GM13976 (cell line): ENCODE data around the gene APBA3.

Source experiments
- DNase-seq: peaks from one replicate; pipeline ENCODE4 v3.0.0; 2012; ENCODE audit warnings: low spot score
- CTCF ChIP-seq: IDR thresholded peaks from 2 replicates; pipeline ENCODE4 v1.5.1; 2012; ENCODE audit warnings: borderline replicate concordance, mild to moderate bottlenecking; ENCODE audit not compliant: insufficient read depth; ENCODE audit errors: extremely low read depth, missing control alignments, control extremely low read depth
- in situ Hi-C: fragments of 300-500 bp; cut with MboI; formaldehyde crosslinking; loops from one replicate; pipeline ENCODE4 v1.12.0; 2022; ENCODE audit warnings: low sequenced_read_pairs, mixed read lengths, inconsistent platforms; ENCODE audit not compliant: unreplicated experiment

APBA3 gene

GRCh38 chr19:3800996-3801395 is 39.5 kb upstream of the APBA3 start:
- DNase-seq, result no peak
- TF ChIP-seq CTCF, result no peak

GRCh38 chr19:3798137-3798536 is 36.6 kb upstream of the APBA3 start:
- TF ChIP-seq CTCF, result no peak
- in situ Hi-C loops, result no loop called here
- DNase-seq, result no peak

More at GRCh38 chr19:3800996-3801395, 39.5 kb upstream of the APBA3 start:
- in situ Hi-C loops, result no loop called here

- no peak for DNase-seq
- no peak for TF ChIP-seq CTCF
- in situ Hi-C loops, result no loop called here
Observed at GRCh38 chr19:3796358-3796757, 34.9 kb upstream of the APBA3 start.

- in situ Hi-C loops, result no loop called here
Observed at GRCh38 chr19:3793799-3794198, 32.3 kb upstream of the APBA3 start.

GRCh38 chr19:3792114-3792513 is 30.6 kb upstream of the APBA3 start:
- DNase-seq, result no peak
- TF ChIP-seq CTCF, result no peak
- in situ Hi-C loops, result no loop called here

More at GRCh38 chr19:3793799-3794198, 32.3 kb upstream of the APBA3 start:
- TF ChIP-seq CTCF, result no peak
- no peak for DNase-seq

- TF ChIP-seq CTCF, result no peak
- in situ Hi-C loops, result no loop called here
- no peak for DNase-seq
Observed at GRCh38 chr19:3790941-3791340, 29.4 kb upstream of the APBA3 start.
